ENCODE measurements around the gene ZNF423.

Gene ZNF423

DNA sequence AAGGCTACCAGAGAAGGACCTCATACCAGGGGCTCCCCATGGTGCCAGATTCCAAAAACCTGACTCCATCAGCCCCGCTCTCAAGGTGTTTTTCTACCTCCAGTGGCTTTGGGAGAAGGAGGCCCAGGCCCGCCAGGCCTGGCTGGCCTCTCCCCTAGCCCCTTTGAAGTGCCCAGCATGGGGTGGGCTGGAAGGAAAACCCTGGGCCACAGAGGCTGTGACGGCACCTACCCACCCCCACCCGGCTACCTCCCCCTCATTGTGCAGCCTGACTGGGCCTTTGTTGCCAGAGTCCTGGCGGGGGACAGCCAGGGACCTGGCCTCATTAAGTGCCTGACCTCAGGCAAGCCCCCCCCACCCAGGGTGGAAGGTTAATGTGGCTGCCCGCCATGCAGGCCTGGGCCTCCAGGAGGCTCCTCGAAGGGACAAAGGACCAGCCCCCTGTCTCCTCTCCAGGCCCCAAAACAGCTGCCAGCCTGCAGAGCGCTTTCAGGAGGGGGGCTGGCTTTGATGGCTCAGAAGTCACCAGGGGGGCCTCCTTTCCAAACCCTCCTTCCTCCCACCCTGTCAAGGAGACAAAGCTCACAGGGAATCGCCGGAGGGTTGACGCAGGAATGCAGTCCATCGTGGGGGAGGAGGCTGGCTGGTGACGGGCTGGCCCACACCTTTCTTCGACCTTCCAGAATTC is 159.4 kb downstream of the ZNF423 start:
- H3K4me2 ChIP-seq (ENCODE audit: low read length, poor library complexity, severe bottlenecking): no peak overlapping the region
- peaks cover 0 to 3% of the 10 kb centered on the region in 2 experiments for H3K27me3 ChIP-seq (ENCODE audit: control insufficient read depth in 1 of 2, insufficient read depth in 1 of 2, low read length in 2 of 2)
- H4K91ac ChIP-seq (ENCODE audit: low read length): no peak overlapping the region
- H3K14ac ChIP-seq (ENCODE audit: low read length in 2 of 2): no peak overlapping the region
- no peak overlapping the region for H2AFZ ChIP-seq (ENCODE audit: low read depth, low read length)
- no peak overlapping the region for H3K4me3 ChIP-seq (ENCODE audit: insufficient read depth in 1 of 2, low read depth in 1 of 2, low read length in 2 of 2)
- WGBS: 39% methylated on average over 13 of the region's 14 CpGs
- H3K4ac ChIP-seq (ENCODE audit: low read depth in 1 of 2, low read length in 2 of 2): no peak overlapping the region
- H3K9ac ChIP-seq (ENCODE audit: low read length): no peak overlapping the region
- peak overlapping the region; percentile 33 for H3K27ac ChIP-seq (ENCODE audit: low read length, poor library complexity, severe bottlenecking)
- peaks cover 44% of the 10 kb centered on the region for H3K4me1 ChIP-seq (ENCODE audit: control insufficient read depth, insufficient read depth, low read depth, low read length)
- H3K36me3 ChIP-seq (ENCODE audit: control insufficient read depth in 1 of 2, insufficient read depth in 2 of 2, low read depth in 1 of 2, low read length in 2 of 2): peaks cover 0 to 5% of the 10 kb centered on the region in 2 experiments
- peak overlapping the region in 1 of 2 experiments; percentile 43 for H3K23ac ChIP-seq (ENCODE audit: low read length in 2 of 2)
- no peak overlapping the region for H2BK15ac ChIP-seq (ENCODE audit: low read depth, poor library complexity, severe bottlenecking)
- H2BK5ac ChIP-seq (ENCODE audit: low read depth, low read length, poor library complexity, severe bottlenecking): peak overlapping the region; percentile 37
- H2BK12ac ChIP-seq (ENCODE audit: low read length in 2 of 2): peak overlapping the region in 1 of 2 experiments; percentile 32
- DNase-seq: no peak
- H2AK5ac ChIP-seq (ENCODE audit: low read length, severe bottlenecking): peak overlapping the region; percentile 33
- H3K79me1 ChIP-seq (replicated peaks; ENCODE audit: low read length, poor library complexity, severe bottlenecking): peaks cover 3% of the 10 kb centered on the region
- no peak overlapping the region for H2BK120ac ChIP-seq (ENCODE audit: low read depth, low read length)
- peak overlapping the region in 1 of 2 experiments; percentile 21 for H3K18ac ChIP-seq (ENCODE audit: low read depth in 1 of 2, low read length in 2 of 2)
- no peaks in the 10 kb centered on the region for H3K9me3 ChIP-seq (ENCODE audit: control insufficient read depth, low read length)
- H4K8ac ChIP-seq (ENCODE audit: low read length): no peak overlapping the region

DNA sequence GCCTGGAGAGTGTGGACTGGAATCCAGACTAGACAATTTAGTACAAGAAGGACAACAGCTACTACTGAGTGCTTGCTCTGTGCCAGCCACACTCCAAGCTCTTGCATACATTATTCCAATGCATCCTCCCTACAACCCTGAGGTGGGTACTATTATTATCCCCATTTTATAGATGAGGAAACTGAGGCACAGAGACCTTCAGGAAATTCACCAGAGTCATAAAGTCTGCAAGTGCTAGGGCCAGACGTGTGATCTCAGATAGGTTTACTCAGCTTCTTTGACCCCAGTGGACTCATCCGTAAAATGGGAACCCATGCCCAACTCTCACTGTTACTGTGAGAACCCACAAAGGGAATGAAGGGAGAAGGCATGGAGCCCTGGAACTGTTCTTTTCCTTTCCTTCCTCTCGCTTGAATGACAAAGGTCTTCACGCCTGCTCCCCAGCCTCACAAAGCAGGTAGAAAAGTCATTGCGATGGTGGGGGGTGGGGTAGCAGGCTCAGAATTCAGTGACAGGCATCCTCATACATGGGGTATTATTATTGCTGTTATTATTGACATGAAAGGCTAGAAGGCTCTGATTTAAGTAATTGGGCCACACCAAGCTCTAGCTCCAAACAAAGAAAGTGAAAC is 160.0 kb downstream of the ZNF423 start:
- H2BK120ac ChIP-seq (ENCODE audit: low read depth, low read length): no peak overlapping the region
- 73% methylated on average over 5 of the region's 5 CpGs for WGBS
- peak overlapping the region in 1 of 2 experiments; percentile 21 for H3K18ac ChIP-seq (ENCODE audit: low read depth in 1 of 2, low read length in 2 of 2)
- no peak for DNase-seq
- H2AFZ ChIP-seq (ENCODE audit: low read depth, low read length): no peak overlapping the region
- no peak overlapping the region for H3K4me3 ChIP-seq (ENCODE audit: insufficient read depth in 1 of 2, low read depth in 1 of 2, low read length in 2 of 2)
- H2BK12ac ChIP-seq (ENCODE audit: low read length in 2 of 2): no peak overlapping the region
- no peak overlapping the region for H3K27ac ChIP-seq (ENCODE audit: low read length, poor library complexity, severe bottlenecking)
- no peak overlapping the region for H4K8ac ChIP-seq (ENCODE audit: low read length)
- H3K14ac ChIP-seq (ENCODE audit: low read length in 2 of 2): no peak overlapping the region
- no peak overlapping the region for H3K4me2 ChIP-seq (ENCODE audit: low read length, poor library complexity, severe bottlenecking)
- H3K27me3 ChIP-seq (ENCODE audit: control insufficient read depth in 1 of 2, insufficient read depth in 1 of 2, low read length in 2 of 2): peaks cover 0 to 3% of the 10 kb centered on the region in 2 experiments
- H2BK15ac ChIP-seq (ENCODE audit: low read depth, poor library complexity, severe bottlenecking): no peak overlapping the region
- H3K79me1 ChIP-seq (replicated peaks; ENCODE audit: low read length, poor library complexity, severe bottlenecking): peaks cover 3% of the 10 kb centered on the region
- H3K36me3 ChIP-seq (ENCODE audit: control insufficient read depth in 1 of 2, insufficient read depth in 2 of 2, low read depth in 1 of 2, low read length in 2 of 2): peaks cover 0 to 5% of the 10 kb centered on the region in 2 experiments
- no peak overlapping the region for H2BK5ac ChIP-seq (ENCODE audit: low read depth, low read length, poor library complexity, severe bottlenecking)
- H2AK5ac ChIP-seq (ENCODE audit: low read length, severe bottlenecking): peak overlapping the region; percentile 61
- no peak overlapping the region for H3K23ac ChIP-seq (ENCODE audit: low read length in 2 of 2)
- no peak overlapping the region for H3K9ac ChIP-seq (ENCODE audit: low read length)
- no peak overlapping the region for H3K4ac ChIP-seq (ENCODE audit: low read depth in 1 of 2, low read length in 2 of 2)
- no peaks in the 10 kb centered on the region for H3K9me3 ChIP-seq (ENCODE audit: control insufficient read depth, low read length)
- H3K4me1 ChIP-seq (ENCODE audit: control insufficient read depth, insufficient read depth, low read depth, low read length): peaks cover 39% of the 10 kb centered on the region
- no peak overlapping the region for H4K91ac ChIP-seq (ENCODE audit: low read length)

DNA sequence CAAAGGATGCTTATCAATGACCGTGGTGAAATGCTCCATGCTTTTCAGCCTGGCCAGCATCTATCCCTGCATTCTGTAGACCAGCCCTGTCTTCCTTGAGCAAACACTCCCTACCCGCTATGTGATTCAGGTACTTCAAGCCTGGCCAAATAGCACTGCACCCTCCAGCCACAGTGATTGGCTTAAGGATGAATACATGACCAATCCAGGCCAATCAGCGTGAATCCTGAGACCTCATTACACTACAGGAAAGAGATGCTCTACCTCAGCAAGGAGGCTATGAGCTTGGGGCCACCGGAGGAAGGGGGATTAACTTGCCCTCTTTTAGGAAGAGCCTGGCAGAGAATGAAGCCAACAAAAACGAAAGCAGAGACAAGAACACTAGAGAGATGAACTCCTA is 162.5 kb downstream of the ZNF423 start:
- no peak overlapping the region for H2BK5ac ChIP-seq (ENCODE audit: low read depth, low read length, poor library complexity, severe bottlenecking)
- H3K4me1 ChIP-seq (ENCODE audit: control insufficient read depth, insufficient read depth, low read depth, low read length): peaks cover 28% of the 10 kb centered on the region
- H3K14ac ChIP-seq (ENCODE audit: low read length in 2 of 2): no peak overlapping the region
- H3K36me3 ChIP-seq (ENCODE audit: control insufficient read depth in 1 of 2, insufficient read depth in 2 of 2, low read depth in 1 of 2, low read length in 2 of 2): peaks cover 0 to 5% of the 10 kb centered on the region in 2 experiments
- no peaks in the 10 kb centered on the region for H3K9me3 ChIP-seq (ENCODE audit: control insufficient read depth, low read length)
- H2AK5ac ChIP-seq (ENCODE audit: low read length, severe bottlenecking): no peak overlapping the region
- H4K8ac ChIP-seq (ENCODE audit: low read length): no peak overlapping the region
- no peak overlapping the region for H3K4ac ChIP-seq (ENCODE audit: low read depth in 1 of 2, low read length in 2 of 2)
- H2BK15ac ChIP-seq (ENCODE audit: low read depth, poor library complexity, severe bottlenecking): no peak overlapping the region
- WGBS: 90% methylated on average over 5 of the region's 5 CpGs
- H2AFZ ChIP-seq (ENCODE audit: low read depth, low read length): no peak overlapping the region
- no peak for DNase-seq
- H3K27me3 ChIP-seq (ENCODE audit: control insufficient read depth in 1 of 2, insufficient read depth in 1 of 2, low read length in 2 of 2): peaks cover 0 to 13% of the 10 kb centered on the region in 2 experiments
- no peak overlapping the region for H4K91ac ChIP-seq (ENCODE audit: low read length)
- H3K18ac ChIP-seq (ENCODE audit: low read depth in 1 of 2, low read length in 2 of 2): no peak overlapping the region
- no peak overlapping the region for H3K4me3 ChIP-seq (ENCODE audit: insufficient read depth in 1 of 2, low read depth in 1 of 2, low read length in 2 of 2)
- H2BK12ac ChIP-seq (ENCODE audit: low read length in 2 of 2): no peak overlapping the region
- H2BK120ac ChIP-seq (ENCODE audit: low read depth, low read length): no peak overlapping the region
- no peak overlapping the region for H3K27ac ChIP-seq (ENCODE audit: low read length, poor library complexity, severe bottlenecking)
- peaks cover 2% of the 10 kb centered on the region for H3K79me1 ChIP-seq (replicated peaks; ENCODE audit: low read length, poor library complexity, severe bottlenecking)
- H3K4me2 ChIP-seq (ENCODE audit: low read length, poor library complexity, severe bottlenecking): no peak overlapping the region
- no peak overlapping the region for H3K23ac ChIP-seq (ENCODE audit: low read length in 2 of 2)
- H3K9ac ChIP-seq (ENCODE audit: low read length): no peak overlapping the region

DNA sequence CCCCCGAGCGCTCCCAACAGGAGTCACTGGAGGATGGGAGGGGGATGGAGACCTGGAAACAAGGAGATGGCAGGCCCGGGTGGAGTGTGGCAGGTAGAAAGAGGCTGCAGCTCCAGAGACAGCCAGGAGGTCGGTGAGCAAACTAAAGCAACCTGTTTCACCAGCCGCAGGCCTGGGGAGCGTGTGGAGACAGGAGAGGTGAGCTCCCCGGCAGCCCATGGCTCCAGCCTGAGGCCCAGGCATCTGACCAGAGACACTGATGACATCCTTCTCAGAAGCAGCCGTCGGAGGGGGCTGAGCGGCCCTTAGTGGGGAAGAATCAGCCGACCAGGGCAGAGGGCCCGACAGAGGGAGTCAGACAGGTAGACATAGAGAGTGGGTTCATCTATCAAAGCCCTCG is 165.1 kb downstream of the ZNF423 start:
- H2AK5ac ChIP-seq (ENCODE audit: low read length, severe bottlenecking): no peak overlapping the region
- WGBS: 86% methylated on average over 13 of the region's 13 CpGs
- no peak overlapping the region for H3K27ac ChIP-seq (ENCODE audit: low read length, poor library complexity, severe bottlenecking)
- H2BK12ac ChIP-seq (ENCODE audit: low read length in 2 of 2): no peak overlapping the region
- H3K9ac ChIP-seq (ENCODE audit: low read length): no peak overlapping the region
- DNase-seq: no peak
- no peak overlapping the region for H3K4ac ChIP-seq (ENCODE audit: low read depth in 1 of 2, low read length in 2 of 2)
- no peak overlapping the region for H3K23ac ChIP-seq (ENCODE audit: low read length in 2 of 2)
- H3K4me2 ChIP-seq (ENCODE audit: low read length, poor library complexity, severe bottlenecking): no peak overlapping the region
- H3K4me1 ChIP-seq (ENCODE audit: control insufficient read depth, insufficient read depth, low read depth, low read length): peaks cover 8% of the 10 kb centered on the region
- H2BK120ac ChIP-seq (ENCODE audit: low read depth, low read length): no peak overlapping the region
- H2AFZ ChIP-seq (ENCODE audit: low read depth, low read length): no peak overlapping the region
- no peak overlapping the region for H2BK15ac ChIP-seq (ENCODE audit: low read depth, poor library complexity, severe bottlenecking)
- no peak overlapping the region for H3K18ac ChIP-seq (ENCODE audit: low read depth in 1 of 2, low read length in 2 of 2)
- no peaks in the 10 kb centered on the region for H3K9me3 ChIP-seq (ENCODE audit: control insufficient read depth, low read length)
- no peak overlapping the region for H4K8ac ChIP-seq (ENCODE audit: low read length)
- no peak overlapping the region for H4K91ac ChIP-seq (ENCODE audit: low read length)
- H3K4me3 ChIP-seq (ENCODE audit: insufficient read depth in 1 of 2, low read depth in 1 of 2, low read length in 2 of 2): no peak overlapping the region
- peaks cover 0 to 17% of the 10 kb centered on the region in 2 experiments for H3K27me3 ChIP-seq (ENCODE audit: control insufficient read depth in 1 of 2, insufficient read depth in 1 of 2, low read length in 2 of 2)
- H3K14ac ChIP-seq (ENCODE audit: low read length in 2 of 2): no peak overlapping the region
- H3K36me3 ChIP-seq (ENCODE audit: control insufficient read depth in 1 of 2, insufficient read depth in 2 of 2, low read depth in 1 of 2, low read length in 2 of 2): no peaks in the 10 kb centered on the region
- H3K79me1 ChIP-seq (replicated peaks; ENCODE audit: low read length, poor library complexity, severe bottlenecking): no peaks in the 10 kb centered on the region
- no peak overlapping the region for H2BK5ac ChIP-seq (ENCODE audit: low read depth, low read length, poor library complexity, severe bottlenecking)

All from mesenchymal stem cell (in vitro differentiated cells and primary cell).